ENCODE data around the gene SUSD1. TPM values are rescaled to one million over a fixed set of nuclear protein-coding genes. Genes with fewer than 3 reads are reported as not detected.

SUSD1 gene
- total and polyA plus RNA-seq, 4 donors: 1.2 to 19.0 (median 3.2) TPM

GRCh38 chr9:112198646-112199045, 23.5 kb upstream of the SUSD1 start:
- Histone ChIP-seq H3K4me1 (ENCODE audit: control insufficient read depth in 4 of 4, insufficient read depth in 4 of 4, low read length in 3 of 4) (no peaks in the 10 kb centered on the region), H3K27me3 (ENCODE audit: control insufficient read depth in 4 of 4, insufficient read depth in 4 of 4, low read length in 3 of 4) (no peaks in the 10 kb centered on the region), H3K9me3 (ENCODE audit: control insufficient read depth in 4 of 4, low read length in 3 of 4) (no peaks in the 10 kb centered on the region), H3K27ac (ENCODE audit: low read depth in 1 of 2, low read length in 2 of 2) (no peak overlapping the region), H3K36me3 (ENCODE audit: control insufficient read depth in 4 of 4, insufficient read depth in 3 of 4, low read depth in 1 of 4, low read length in 3 of 4) (no peaks in the 10 kb centered on the region), H3K9ac (ENCODE audit: low read depth in 1 of 2, low read length in 2 of 2) (no peak overlapping the region), H3K4me3 (ENCODE audit: low read depth in 1 of 3, low read length in 3 of 3) (no peak overlapping the region)
- 75% methylated on average over 4 of the region's 4 CpGs for WGBS
- no peak for DNase-seq (ENCODE audit: low spot score)
- TF ChIP-seq, protein P1, sequence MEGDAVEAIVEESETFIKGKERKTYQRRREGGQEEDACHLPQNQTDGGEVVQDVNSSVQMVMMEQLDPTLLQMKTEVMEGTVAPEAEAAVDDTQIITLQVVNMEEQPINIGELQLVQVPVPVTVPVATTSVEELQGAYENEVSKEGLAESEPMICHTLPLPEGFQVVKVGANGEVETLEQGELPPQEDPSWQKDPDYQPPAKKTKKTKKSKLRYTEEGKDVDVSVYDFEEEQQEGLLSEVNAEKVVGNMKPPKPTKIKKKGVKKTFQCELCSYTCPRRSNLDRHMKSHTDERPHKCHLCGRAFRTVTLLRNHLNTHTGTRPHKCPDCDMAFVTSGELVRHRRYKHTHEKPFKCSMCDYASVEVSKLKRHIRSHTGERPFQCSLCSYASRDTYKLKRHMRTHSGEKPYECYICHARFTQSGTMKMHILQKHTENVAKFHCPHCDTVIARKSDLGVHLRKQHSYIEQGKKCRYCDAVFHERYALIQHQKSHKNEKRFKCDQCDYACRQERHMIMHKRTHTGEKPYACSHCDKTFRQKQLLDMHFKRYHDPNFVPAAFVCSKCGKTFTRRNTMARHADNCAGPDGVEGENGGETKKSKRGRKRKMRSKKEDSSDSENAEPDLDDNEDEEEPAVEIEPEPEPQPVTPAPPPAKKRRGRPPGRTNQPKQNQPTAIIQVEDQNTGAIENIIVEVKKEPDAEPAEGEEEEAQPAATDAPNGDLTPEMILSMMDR (IDR thresholded peaks at IDR 0.05; ENCODE audit: low read depth, low read length, missing input control): no peak
- TF ChIP-seq HNF4G (IDR thresholded peaks at IDR 0.05) (no peak), MAX (IDR thresholded peaks at IDR 0.05) (no peak), NR2F2 (IDR thresholded peaks at IDR 0.05) (no peak), RAD21 (IDR thresholded peaks at IDR 0.05) (no peak), FOXA2 (IDR thresholded peaks at IDR 0.05) (no peak), GABPA (IDR thresholded peaks at IDR 0.05 in 1 of 2, conservative IDR thresholded peaks at IDR 0.05 in 1 of 2) (no peak)
- TF ChIP-seq, protein P2, sequence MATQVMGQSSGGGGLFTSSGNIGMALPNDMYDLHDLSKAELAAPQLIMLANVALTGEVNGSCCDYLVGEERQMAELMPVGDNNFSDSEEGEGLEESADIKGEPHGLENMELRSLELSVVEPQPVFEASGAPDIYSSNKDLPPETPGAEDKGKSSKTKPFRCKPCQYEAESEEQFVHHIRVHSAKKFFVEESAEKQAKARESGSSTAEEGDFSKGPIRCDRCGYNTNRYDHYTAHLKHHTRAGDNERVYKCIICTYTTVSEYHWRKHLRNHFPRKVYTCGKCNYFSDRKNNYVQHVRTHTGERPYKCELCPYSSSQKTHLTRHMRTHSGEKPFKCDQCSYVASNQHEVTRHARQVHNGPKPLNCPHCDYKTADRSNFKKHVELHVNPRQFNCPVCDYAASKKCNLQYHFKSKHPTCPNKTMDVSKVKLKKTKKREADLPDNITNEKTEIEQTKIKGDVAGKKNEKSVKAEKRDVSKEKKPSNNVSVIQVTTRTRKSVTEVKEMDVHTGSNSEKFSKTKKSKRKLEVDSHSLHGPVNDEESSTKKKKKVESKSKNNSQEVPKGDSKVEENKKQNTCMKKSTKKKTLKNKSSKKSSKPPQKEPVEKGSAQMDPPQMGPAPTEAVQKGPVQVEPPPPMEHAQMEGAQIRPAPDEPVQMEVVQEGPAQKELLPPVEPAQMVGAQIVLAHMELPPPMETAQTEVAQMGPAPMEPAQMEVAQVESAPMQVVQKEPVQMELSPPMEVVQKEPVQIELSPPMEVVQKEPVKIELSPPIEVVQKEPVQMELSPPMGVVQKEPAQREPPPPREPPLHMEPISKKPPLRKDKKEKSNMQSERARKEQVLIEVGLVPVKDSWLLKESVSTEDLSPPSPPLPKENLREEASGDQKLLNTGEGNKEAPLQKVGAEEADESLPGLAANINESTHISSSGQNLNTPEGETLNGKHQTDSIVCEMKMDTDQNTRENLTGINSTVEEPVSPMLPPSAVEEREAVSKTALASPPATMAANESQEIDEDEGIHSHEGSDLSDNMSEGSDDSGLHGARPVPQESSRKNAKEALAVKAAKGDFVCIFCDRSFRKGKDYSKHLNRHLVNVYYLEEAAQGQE (IDR thresholded peaks at IDR 0.05): no peak

- Histone ChIP-seq H3K27me3 (ENCODE audit: control insufficient read depth in 4 of 4, insufficient read depth in 4 of 4, low read length in 3 of 4) (no peaks in the 10 kb centered on the region), H3K4me3 (ENCODE audit: low read depth in 1 of 3, low read length in 3 of 3) (no peak overlapping the region), H3K27ac (ENCODE audit: low read depth in 1 of 2, low read length in 2 of 2) (no peak overlapping the region), H3K36me3 (ENCODE audit: control insufficient read depth in 4 of 4, insufficient read depth in 3 of 4, low read depth in 1 of 4, low read length in 3 of 4) (no peaks in the 10 kb centered on the region), H3K4me1 (ENCODE audit: control insufficient read depth in 4 of 4, insufficient read depth in 4 of 4, low read length in 3 of 4) (no peaks in the 10 kb centered on the region), H3K9ac (ENCODE audit: low read depth in 1 of 2, low read length in 2 of 2) (no peak overlapping the region), H3K9me3 (ENCODE audit: control insufficient read depth in 4 of 4, low read length in 3 of 4) (no peaks in the 10 kb centered on the region)
- 88% methylated on average over 4 of the region's 4 CpGs for WGBS
- no peak for TF ChIP-seq FOXA1 (IDR thresholded peaks at IDR 0.05)
- DNase-seq (ENCODE audit: low spot score): no peak
Measured at GRCh38 chr9:112194969-112195431, 19.9 kb upstream of the SUSD1 start.

- H3K27me3 ChIP-seq (ENCODE audit: control insufficient read depth in 4 of 4, insufficient read depth in 4 of 4, low read length in 3 of 4): no peaks in the 10 kb centered on the region
- no peaks in the 10 kb centered on the region for H3K9me3 ChIP-seq (ENCODE audit: control insufficient read depth in 4 of 4, low read length in 3 of 4)
- no peak overlapping the region for H3K27ac ChIP-seq (ENCODE audit: low read depth in 1 of 2, low read length in 2 of 2)
- no peak overlapping the region for H3K4me3 ChIP-seq (ENCODE audit: low read depth in 1 of 3, low read length in 3 of 3)
- no peaks in the 10 kb centered on the region for H3K4me1 ChIP-seq (ENCODE audit: control insufficient read depth in 4 of 4, insufficient read depth in 4 of 4, low read length in 3 of 4)
- WGBS: 89% methylated on average over 6 of the region's 6 CpGs
- H3K9ac ChIP-seq (ENCODE audit: low read depth in 1 of 2, low read length in 2 of 2): no peak overlapping the region
- DNase-seq (ENCODE audit: low spot score): no peak
- no peaks in the 10 kb centered on the region for H3K36me3 ChIP-seq (ENCODE audit: control insufficient read depth in 4 of 4, insufficient read depth in 3 of 4, low read depth in 1 of 4, low read length in 3 of 4)
- no peak for TF ChIP-seq JUND (IDR thresholded peaks at IDR 0.05)
- TF ChIP-seq GABPA (IDR thresholded peaks at IDR 0.05 in 1 of 2, conservative IDR thresholded peaks at IDR 0.05 in 1 of 2): no peak
- TF ChIP-seq EGR1 (IDR thresholded peaks at IDR 0.05; ENCODE audit: low read depth in 2 of 2): no peak
- no peak for TF ChIP-seq FOXA2 (IDR thresholded peaks at IDR 0.05)
- TF ChIP-seq YY1 (IDR thresholded peaks at IDR 0.05): no peak
- no peak for TF ChIP-seq SP1 (IDR thresholded peaks at IDR 0.05)
- TF ChIP-seq, protein P2 (IDR thresholded peaks at IDR 0.05): no peak
- TF ChIP-seq, protein P3, sequence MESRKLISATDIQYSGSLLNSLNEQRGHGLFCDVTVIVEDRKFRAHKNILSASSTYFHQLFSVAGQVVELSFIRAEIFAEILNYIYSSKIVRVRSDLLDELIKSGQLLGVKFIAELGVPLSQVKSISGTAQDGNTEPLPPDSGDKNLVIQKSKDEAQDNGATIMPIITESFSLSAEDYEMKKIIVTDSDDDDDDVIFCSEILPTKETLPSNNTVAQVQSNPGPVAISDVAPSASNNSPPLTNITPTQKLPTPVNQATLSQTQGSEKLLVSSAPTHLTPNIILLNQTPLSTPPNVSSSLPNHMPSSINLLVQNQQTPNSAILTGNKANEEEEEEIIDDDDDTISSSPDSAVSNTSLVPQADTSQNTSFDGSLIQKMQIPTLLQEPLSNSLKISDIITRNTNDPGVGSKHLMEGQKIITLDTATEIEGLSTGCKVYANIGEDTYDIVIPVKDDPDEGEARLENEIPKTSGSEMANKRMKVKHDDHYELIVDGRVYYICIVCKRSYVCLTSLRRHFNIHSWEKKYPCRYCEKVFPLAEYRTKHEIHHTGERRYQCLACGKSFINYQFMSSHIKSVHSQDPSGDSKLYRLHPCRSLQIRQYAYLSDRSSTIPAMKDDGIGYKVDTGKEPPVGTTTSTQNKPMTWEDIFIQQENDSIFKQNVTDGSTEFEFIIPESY (IDR thresholded peaks at IDR 0.05): no peak
- no peak for TF ChIP-seq HNF4A (conservative IDR thresholded peaks at IDR 0.05)
- no peak for TF ChIP-seq RAD21 (IDR thresholded peaks at IDR 0.05)
- no peak for TF ChIP-seq HNF4G (IDR thresholded peaks at IDR 0.05)
- no peak for TF ChIP-seq NR2F2 (IDR thresholded peaks at IDR 0.05)
- TF ChIP-seq TAF1 (conservative IDR thresholded peaks at IDR 0.05): no peak
Measured at GRCh38 chr9:112193572-112194288, 18.6 kb upstream of the SUSD1 start.

Data from liver (tissue), 9 donors.